AG09319 (cell line): Measurements from ENCODE around the gene ARMC5.

Experiments
- DNase-seq: peaks from one replicate; pipeline ENCODE4 v3.0.0-alpha.2; 2010; ENCODE audit warnings: low read depth; ENCODE audit errors: extremely low read depth
- CTCF ChIP-seq: IDR thresholded peaks from 2 replicates; pipeline ENCODE4 v1.5.1; 2011; ENCODE audit warnings: low read depth, mild to moderate bottlenecking, inconsistent platforms, low read length, moderate library complexity

ARMC5 gene

GRCh38 chr16:31458844-31459686 is at the start of gene ARMC5:
Gene ARMC5 (plus strand): TSS chr16:31459501. CDS start chr16:31459525, 24 bp downstream.
- TF ChIP-seq CTCF = peak; percentile 63
- peak; percentile 97 for DNase-seq

- TF ChIP-seq CTCF = no peak
- no peak for DNase-seq
Measured at GRCh38 chr16:31410082-31410481, 49.2 kb upstream of the ARMC5 start.

GRCh38 chr16:31411024-31411844 is 48.1 kb upstream of the ARMC5 start:
- TF ChIP-seq CTCF = no peak
- no peak for DNase-seq

GRCh38 chr16:31412750-31413149 is 46.6 kb upstream of the ARMC5 start:
- TF ChIP-seq CTCF = no peak
- DNase-seq = no peak

GRCh38 chr16:31413381-31413780 is 45.9 kb upstream of the ARMC5 start:
- no peak for TF ChIP-seq CTCF
- DNase-seq = no peak

GRCh38 chr16:31413943-31414342 is 45.4 kb upstream of the ARMC5 start:
- no peak for TF ChIP-seq CTCF
- DNase-seq = no peak

- no peak for TF ChIP-seq CTCF
- no peak for DNase-seq
Measured at GRCh38 chr16:31414706-31415105, 44.6 kb upstream of the ARMC5 start.
